Activated CD4-positive, alpha-beta T cell treated with anti-CD3 and anti-CD28 coated beads, Interleukin-2, amount 10 ng/mL, durations not matched to agents 7 days and 5 days (primary cell): ENCODE measurements around the gene SIX4. TPM values are rescaled to one million over a fixed set of nuclear protein-coding genes. Genes with fewer than 3 reads are reported as not detected.

Source experiments
- CTCF ChIA-PET: fragments of 350-600 bp; sonication (Branson Sonifier 250); formaldehyde crosslinking; loops from one replicate; lab custom pipeline; 2021; ENCODE audit warnings: antibody characterized with exemption; lab: Charles Lee
- POLR2A ChIA-PET: fragments of 350-600 bp; sonication (Branson Sonifier 250); formaldehyde crosslinking; loops from one replicate; lab custom pipeline; 2021; ENCODE audit warnings: antibody characterized with exemption; lab: Charles Lee
- DNase-seq: peaks from one replicate; pipeline ENCODE4 v3.0.0-alpha.2; 2020
- H3K27ac Mint-ChIP-seq: one replicate; pipeline ENCODE4 v1.8.0; 2021; ENCODE audit warnings: mild to moderate bottlenecking, moderate library complexity, mixed read lengths
- H3K27me3 Mint-ChIP-seq: one replicate; pipeline ENCODE4 v1.8.0; 2021; ENCODE audit warnings: mixed read lengths
- H3K36me3 Mint-ChIP-seq: one replicate; pipeline ENCODE4 v1.8.0; 2021; ENCODE audit warnings: low read depth, mixed read lengths
- H3K4me1 Mint-ChIP-seq: one replicate; pipeline ENCODE4 v1.8.0; 2021; ENCODE audit warnings: mixed read lengths
- H3K4me3 Mint-ChIP-seq: one replicate; pipeline ENCODE4 v1.8.0; 2021; ENCODE audit warnings: mild to moderate bottlenecking, moderate library complexity, mixed read lengths
- H3K9me3 Mint-ChIP-seq: one replicate; pipeline ENCODE4 v1.8.0; 2021; ENCODE audit warnings: mixed read lengths
- total RNA-seq, 2 experiments: library from RNA; stranded (reverse); gene quantifications; one replicate each; pipeline ENCODE4 v1.2.3, GENCODE V29; 2021

The SIX4 gene
- total RNA-seq, 2 experiments from 2014 or later, result 0.02 to 0.08 TPM

DNA sequence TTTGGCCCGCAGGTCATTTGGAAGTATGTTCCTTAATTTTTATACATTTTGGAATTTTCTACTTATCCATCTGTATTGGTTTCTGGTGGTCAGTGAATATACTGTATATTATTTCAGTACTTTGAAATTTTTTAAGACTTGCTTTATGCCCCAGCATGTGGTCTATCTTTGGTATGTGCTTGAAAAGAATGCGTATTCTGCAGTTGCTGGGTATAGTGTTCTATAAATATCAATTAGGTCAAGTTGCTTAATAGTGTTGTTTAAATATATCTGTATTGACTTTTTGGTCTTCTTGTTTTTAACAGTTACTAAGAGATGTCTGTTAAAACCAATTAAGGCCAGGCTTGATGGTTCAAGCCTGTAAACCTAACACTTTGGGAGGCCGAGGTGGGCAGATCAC, 53.2 kb downstream of the SIX4 start:
- H3K4me3 Mint-ChIP-seq, result no peak overlapping the region
- no peaks in the 10 kb centered on the region for H3K4me1 Mint-ChIP-seq
- DNase-seq, result no peak
- no peak overlapping the region for H3K27ac Mint-ChIP-seq
- peaks cover 18% of the 10 kb centered on the region for H3K27me3 Mint-ChIP-seq
- no peaks in the 10 kb centered on the region for H3K36me3 Mint-ChIP-seq
- no peaks in the 10 kb centered on the region for H3K9me3 Mint-ChIP-seq
- POLR2A ChIA-PET, result no interaction called here
- CTCF ChIA-PET, result interaction anchor here (1.6 kb wide), 1 partner anchor 11 kb away, joined by 5 read pairs; no protein-coding TSS in a partner anchor

DNA sequence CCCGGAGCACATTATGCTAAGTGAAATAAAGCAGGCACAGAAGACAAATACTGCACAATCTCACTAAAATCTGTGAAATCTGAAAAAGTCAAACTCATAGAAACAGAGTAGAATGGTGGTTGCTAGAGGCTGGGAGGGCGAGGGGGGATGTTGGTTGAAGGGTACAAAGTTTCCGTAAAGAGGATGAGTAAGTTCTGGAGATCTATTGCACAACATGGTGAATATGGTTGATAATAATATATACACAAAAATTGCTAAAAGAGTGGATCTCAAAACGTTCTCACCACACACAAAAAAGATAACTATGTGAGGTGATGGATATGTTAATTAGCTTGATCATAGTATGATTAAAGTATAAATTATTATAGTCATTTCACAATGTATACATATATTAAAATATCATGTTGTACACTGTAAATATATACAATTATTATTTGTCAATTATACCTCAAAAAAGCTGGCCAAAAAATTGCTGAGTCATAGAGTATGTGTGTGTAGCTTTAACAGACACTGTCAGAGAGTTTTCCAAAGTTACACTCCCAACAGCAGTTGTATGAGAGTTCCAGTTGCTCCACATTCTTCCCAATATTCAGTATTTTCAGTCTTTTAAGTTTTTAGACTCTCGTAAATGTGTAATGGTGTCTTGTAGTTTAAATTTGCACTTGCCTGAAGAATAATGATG, 55.6 kb downstream of the SIX4 start:
- POLR2A ChIA-PET, result no interaction called here
- H3K4me1 Mint-ChIP-seq, result no peaks in the 10 kb centered on the region
- peaks cover 34% of the 10 kb centered on the region for H3K27me3 Mint-ChIP-seq
- no peak overlapping the region for H3K4me3 Mint-ChIP-seq
- no peak for DNase-seq
- CTCF ChIA-PET, result no interaction called here
- H3K36me3 Mint-ChIP-seq, result no peaks in the 10 kb centered on the region
- H3K9me3 Mint-ChIP-seq, result no peaks in the 10 kb centered on the region
- no peak overlapping the region for H3K27ac Mint-ChIP-seq

DNA sequence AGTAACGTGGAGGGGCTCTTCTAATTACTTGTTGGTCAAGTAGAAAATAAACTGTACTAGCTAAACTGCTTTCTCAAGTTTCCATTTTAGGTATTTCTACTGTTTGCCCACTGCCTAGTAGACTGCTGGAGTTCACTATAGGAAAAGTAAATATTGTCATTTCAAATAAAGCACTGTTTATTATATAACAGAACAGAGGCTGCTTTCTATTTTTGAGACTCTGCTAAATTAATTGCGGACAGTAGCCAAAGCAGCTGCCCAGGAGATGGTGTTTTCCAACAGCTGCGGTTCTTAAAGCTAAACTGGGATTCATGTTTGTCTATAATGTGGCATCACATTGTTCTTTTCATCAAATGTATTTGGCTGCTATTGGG, 59.0 kb downstream of the SIX4 start:
- ChIA-PET POLR2A (no interaction called here), CTCF (interaction anchor here (1.2 to 1.4 kb wide), 2 partner anchors 22 to 361 kb away, joined by 3 read pairs; no protein-coding TSS in a partner anchor)
- H3K27me3 Mint-ChIP-seq, result peaks cover 50% of the 10 kb centered on the region
- no peaks in the 10 kb centered on the region for H3K4me1 Mint-ChIP-seq
- no peaks in the 10 kb centered on the region for H3K9me3 Mint-ChIP-seq
- H3K27ac Mint-ChIP-seq, result no peak overlapping the region
- no peak overlapping the region for H3K4me3 Mint-ChIP-seq
- no peak for DNase-seq
- no peaks in the 10 kb centered on the region for H3K36me3 Mint-ChIP-seq

DNA sequence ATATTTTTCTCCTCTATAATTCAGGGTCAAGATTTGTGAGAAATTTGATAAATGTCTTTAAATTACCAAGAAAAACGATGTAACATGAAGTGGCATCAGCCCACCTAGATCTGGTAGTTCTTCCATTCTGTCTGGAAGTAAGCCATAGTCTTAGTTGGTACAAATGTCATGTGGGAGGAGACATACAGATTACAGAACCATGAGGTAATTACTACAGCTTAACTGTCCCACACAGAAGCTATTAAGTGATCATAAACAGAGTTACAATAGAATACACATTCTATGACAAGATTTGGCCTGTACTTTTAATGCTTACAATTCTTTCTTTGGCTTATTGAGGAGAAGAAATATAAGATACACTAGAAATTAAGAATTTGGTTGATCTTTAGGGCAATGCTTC, 61.2 kb downstream of the SIX4 start:
- H3K27me3 Mint-ChIP-seq, result peaks cover 63% of the 10 kb centered on the region
- no peak overlapping the region for H3K4me3 Mint-ChIP-seq
- H3K27ac Mint-ChIP-seq, result no peak overlapping the region
- peaks cover 4% of the 10 kb centered on the region for H3K4me1 Mint-ChIP-seq
- no peak for DNase-seq
- POLR2A ChIA-PET, result no interaction called here
- CTCF ChIA-PET, result no interaction called here
- no peaks in the 10 kb centered on the region for H3K36me3 Mint-ChIP-seq
- no peaks in the 10 kb centered on the region for H3K9me3 Mint-ChIP-seq

DNA sequence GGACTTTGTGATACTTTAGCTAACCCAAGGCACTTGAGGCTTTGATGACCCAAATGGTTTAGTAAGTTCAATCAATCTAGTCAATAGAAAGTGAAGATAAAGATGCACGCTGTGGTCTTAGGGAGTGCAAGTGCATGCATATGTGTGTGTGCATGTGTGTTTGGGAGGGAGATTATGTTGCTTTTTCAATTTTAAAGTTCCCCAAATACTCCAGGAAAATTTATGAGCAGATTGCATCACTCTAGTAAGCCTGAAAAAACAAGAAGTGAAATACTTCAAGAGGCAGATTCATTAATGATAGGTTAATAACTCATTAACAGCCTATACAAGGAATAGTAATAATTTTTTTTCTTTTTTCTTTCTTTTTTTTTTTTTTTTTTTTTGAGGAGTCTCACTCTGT, 62.4 kb downstream of the SIX4 start:
- Mint-ChIP-seq H3K9me3 (no peaks in the 10 kb centered on the region), H3K36me3 (no peaks in the 10 kb centered on the region), H3K27me3 (peaks cover 68% of the 10 kb centered on the region), H3K27ac (no peak overlapping the region), H3K4me3 (no peak overlapping the region), H3K4me1 (peaks cover 14% of the 10 kb centered on the region)
- POLR2A ChIA-PET, result no interaction called here
- DNase-seq, result no peak
- CTCF ChIA-PET, result no interaction called here

Other genes starting within 250 kb of the SIX4 start
- not detected for gene C14orf39, start 238.3 kb downstream of the SIX4 start, total RNA-seq
- gene SIX6, start 215.2 kb downstream of the SIX4 start, total RNA-seq, result not detected
- gene SIX1, start 74.9 kb downstream of the SIX4 start, total RNA-seq, result not detected
- 10 to 100 TPM; 27.8 to 39.8 TPM for gene MNAT1, start 10.4 kb upstream of the SIX4 start, total RNA-seq